Epithelial cell of esophagus (primary cell): ENCODE results near the gene CBL.

Experiments used
- DNase-seq: peaks from one replicate; pipeline ENCODE4 v3.0.0; 2010; ENCODE audit warnings: low read depth
- H3K4me3 ChIP-seq: 2 replicates; pipeline ENCODE4 v1.5.1; 2011; ENCODE audit warnings: mild to moderate bottlenecking, low read length, control low read depth
- TF ChIP-seq, protein P1 (sequence below): IDR thresholded peaks from 2 replicates; pipeline ENCODE4 v1.5.1; 2011; ENCODE audit warnings: low read depth, mild to moderate bottlenecking, low read length, control low read depth, inconsistent platforms; ENCODE audit not compliant: insufficient read depth; ENCODE audit errors: missing control alignments

Gene CBL

DNA sequence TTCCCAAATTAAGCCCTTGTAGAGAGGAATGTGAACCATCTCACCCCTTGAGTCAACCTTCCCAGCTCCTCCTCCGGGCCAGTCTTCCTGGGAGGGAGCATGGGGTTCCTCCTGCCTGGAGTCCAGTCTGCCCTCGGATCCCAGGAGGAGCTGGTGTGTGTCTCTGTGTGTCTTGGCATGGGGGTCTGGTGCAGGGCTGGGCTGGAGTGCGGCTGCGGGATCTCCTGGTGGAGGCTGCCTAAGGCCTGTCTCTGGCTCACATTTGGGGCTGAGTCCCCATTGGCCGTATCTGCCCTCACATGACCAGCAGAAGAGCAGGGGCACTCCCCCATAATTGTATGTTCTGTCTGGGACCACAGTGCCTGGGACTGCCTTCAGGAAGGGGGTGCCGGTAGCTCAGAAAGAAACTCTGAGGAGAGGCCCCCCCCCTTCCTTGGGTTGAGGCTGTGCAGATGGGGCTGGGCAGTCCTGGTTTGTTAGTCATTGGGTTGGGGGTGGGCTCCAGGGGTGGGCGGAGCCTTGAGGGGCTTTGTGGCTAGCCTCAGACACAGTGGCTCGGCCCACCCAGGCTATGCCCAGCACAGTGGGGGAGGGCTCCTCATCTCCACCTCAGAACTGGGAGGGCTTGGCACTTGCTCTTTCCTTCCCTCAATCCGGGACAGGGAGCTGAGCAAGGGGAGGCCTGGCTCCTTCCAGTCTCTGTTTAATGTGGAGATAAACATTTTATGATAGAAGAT lies 131.6 kb downstream of the CBL start:
- no peak for DNase-seq

GRCh38 chr11:119338318-119338890 lies 132.3 kb downstream of the CBL start:
- H3K4me3 ChIP-seq, result no peak overlapping the region
- TF ChIP-seq, protein P1, sequence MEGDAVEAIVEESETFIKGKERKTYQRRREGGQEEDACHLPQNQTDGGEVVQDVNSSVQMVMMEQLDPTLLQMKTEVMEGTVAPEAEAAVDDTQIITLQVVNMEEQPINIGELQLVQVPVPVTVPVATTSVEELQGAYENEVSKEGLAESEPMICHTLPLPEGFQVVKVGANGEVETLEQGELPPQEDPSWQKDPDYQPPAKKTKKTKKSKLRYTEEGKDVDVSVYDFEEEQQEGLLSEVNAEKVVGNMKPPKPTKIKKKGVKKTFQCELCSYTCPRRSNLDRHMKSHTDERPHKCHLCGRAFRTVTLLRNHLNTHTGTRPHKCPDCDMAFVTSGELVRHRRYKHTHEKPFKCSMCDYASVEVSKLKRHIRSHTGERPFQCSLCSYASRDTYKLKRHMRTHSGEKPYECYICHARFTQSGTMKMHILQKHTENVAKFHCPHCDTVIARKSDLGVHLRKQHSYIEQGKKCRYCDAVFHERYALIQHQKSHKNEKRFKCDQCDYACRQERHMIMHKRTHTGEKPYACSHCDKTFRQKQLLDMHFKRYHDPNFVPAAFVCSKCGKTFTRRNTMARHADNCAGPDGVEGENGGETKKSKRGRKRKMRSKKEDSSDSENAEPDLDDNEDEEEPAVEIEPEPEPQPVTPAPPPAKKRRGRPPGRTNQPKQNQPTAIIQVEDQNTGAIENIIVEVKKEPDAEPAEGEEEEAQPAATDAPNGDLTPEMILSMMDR, result peak; percentile 84
- DNase-seq, result peak; percentile 64

More for the DNA sequence above, 131.6 kb downstream of the CBL start:
- TF ChIP-seq, protein P1, result no peak
- H3K4me3 ChIP-seq, result no peak overlapping the region

DNA sequence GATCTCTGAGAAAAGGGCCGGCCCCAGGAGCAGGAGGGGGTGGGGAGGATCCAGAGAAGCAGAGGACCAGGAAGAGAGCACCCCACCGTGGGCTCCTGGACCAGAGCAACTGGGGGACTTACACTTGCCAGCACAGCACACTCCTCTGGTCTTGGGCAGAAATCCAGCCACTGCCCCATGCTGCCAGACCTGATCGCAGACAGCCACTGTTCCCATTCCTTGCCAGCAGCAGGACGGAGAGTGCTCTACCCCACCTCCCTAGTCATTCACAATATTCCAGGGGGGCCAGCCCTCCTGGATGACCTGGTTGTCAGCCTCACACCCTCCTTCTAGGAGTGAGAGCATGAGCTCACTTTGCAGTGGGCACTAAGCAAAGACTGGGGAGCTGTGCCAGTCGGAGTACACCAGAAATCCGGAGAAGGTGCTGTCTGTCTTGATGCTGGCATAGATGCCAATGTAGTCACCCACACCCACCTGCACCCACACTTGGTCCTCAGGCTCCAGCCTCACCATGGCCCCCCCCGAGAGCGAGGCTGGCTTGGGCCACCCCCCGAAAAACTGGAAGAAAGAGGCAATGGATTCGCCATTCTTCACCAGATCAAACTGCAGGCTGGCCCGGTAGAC lies 132.9 kb downstream of the CBL start:
- TF ChIP-seq, protein P1, result no peak
- H3K4me3 ChIP-seq, result no peak overlapping the region
- no peak for DNase-seq

GRCh38 chr11:119339589-119340334 lies 133.6 kb downstream of the CBL start:
- TF ChIP-seq, protein P1, result peak; percentile 40
- DNase-seq, result peak; percentile 29
- H3K4me3 ChIP-seq, result peak overlapping the region; percentile 3

DNA sequence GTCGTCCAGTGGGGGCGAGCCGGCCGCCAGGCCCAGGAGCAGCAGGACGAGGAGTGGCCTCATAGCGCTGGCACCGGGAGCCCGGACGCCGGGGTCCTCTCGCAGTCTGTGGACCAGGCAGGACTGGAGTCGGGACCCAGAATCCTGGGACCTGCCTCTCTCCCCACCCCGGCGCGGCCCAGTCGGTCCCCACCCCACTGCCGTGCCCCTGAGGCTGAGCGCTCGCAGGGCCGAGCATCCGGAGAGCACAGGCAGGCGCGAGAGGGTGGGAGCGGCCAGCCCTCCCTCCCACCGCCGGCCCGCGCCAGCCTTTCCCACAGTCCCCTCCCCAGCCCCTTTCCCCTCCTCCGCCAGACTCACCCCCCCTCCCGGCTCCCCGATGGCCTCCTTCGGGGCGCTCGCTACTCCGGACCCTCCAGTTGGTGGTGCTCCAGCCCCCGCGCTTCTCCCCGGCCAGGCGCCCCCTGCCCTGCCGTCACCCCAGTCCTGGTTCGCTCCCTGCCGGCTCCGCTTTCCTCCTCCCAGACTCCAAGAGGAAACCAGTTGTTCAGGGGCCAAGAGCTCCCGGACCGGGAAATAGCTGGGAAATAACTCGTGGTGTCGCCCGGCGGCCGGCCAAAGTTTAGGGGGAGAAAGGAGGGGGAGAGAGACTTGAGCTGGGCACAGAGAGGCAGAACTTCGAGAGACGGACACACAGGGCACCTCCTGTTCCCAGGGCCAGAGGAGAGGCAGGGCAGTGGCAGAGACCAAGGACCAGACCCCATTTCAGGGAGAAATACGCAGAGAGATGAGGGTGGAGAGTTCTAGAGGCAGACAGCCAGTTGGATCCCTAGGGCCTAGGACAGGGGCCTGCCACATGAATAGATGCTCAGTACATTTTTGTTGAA lies 134.4 kb downstream of the CBL start, which contains the start of gene C1QTNF5:
C1QTNF5 (minus strand) TSS at position 549 of the 887 bp plus-strand sequence; CDS start at position 63, 486 bp downstream.
- TF ChIP-seq, protein P1, result no peak
- peak within 1 kb of the TSS; percentile 3 for H3K4me3 ChIP-seq
- no peak for DNase-seq

DNA sequence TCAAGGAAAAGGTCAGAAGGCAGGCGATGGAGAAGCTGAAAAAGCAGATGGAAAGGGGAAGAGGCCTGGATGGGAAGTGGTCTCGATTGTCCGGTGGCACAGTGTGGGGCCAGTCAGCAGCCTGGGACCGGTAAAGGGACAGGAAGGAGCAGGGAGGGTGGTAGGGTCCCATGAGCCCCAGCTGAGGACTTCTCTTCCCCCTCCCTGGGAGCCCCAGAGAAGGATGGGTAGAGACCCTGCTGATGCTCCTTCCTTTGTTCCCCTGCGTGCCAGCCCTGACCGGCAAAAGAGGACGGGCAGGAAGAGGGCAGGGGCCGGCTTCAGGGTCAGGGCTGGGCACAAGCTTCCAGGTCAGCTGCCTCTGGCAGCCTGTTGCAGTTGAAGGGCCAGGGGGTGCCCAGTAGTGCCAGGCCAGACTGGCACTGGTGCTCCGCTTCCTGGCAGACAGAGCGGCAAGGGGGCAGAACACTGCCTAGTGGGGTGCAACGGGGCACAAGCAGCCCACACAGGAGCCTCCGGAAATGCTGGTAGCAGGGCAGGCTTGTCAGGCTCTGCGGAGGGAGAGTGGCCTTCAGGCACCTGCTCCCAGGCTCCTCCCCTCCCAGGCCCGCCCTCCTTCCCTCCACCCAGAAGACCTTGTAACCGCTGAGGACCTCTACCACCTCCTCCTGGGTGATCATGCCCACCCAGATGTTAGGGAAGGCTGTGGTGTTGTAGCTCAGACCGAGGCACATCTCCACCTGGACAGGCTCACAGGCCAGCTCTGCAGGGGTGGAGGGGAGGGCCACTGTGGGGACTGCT lies 135.3 kb downstream of the CBL start:
- TF ChIP-seq, protein P1, result no peak
- H3K4me3 ChIP-seq, result no peak overlapping the region
- no peak for DNase-seq
